ENCODE measurements around the gene TRAF3.

The TRAF3 gene

GRCh38 chr14:102910442-102910841 lies 133.2 kb downstream of the TRAF3 start:
- DNase-seq = no peak

- no peak for DNase-seq
Observed at GRCh38 chr14:102911541-102911951, 134.3 kb downstream of the TRAF3 start.

- no peak for DNase-seq
Observed at GRCh38 chr14:102911991-102912761, 134.9 kb downstream of the TRAF3 start.

GRCh38 chr14:102913341-102914211 lies 136.3 kb downstream of the TRAF3 start:
- DNase-seq = no peak

GRCh38 chr14:102914474-102915291 lies 137.4 kb downstream of the TRAF3 start:
- DNase-seq = no peak

- no peak for DNase-seq
Observed at GRCh38 chr14:102915292-102916110, 138.3 kb downstream of the TRAF3 start.

GRCh38 chr14:102916347-102917055 lies 139.3 kb downstream of the TRAF3 start:
- no peak for DNase-seq

GRCh38 chr14:102917056-102917385 lies 139.8 kb downstream of the TRAF3 start:
- no peak for DNase-seq

- peak; percentile 84 for DNase-seq
Observed at GRCh38 chr14:102917469-102918211, 140.4 kb downstream of the TRAF3 start.

- no peak for DNase-seq
Observed at GRCh38 chr14:102918438-102918837, 141.2 kb downstream of the TRAF3 start.

GRCh38 chr14:102920273-102920997 lies 143.2 kb downstream of the TRAF3 start:
- DNase-seq = no peak

- DNase-seq = no peak
Observed at GRCh38 chr14:102920998-102921304, 143.7 kb downstream of the TRAF3 start.

GRCh38 chr14:102922490-102923200 lies 145.4 kb downstream of the TRAF3 start, which contains the start of gene AMN:
TSS of gene AMN (plus strand) at chr14:102922663. CDS start at chr14:102922689, 26 bp downstream.
- DNase-seq = no peak

- DNase-seq = no peak
Observed at GRCh38 chr14:102923201-102923924, 146.1 kb downstream of the TRAF3 start.

- DNase-seq = no peak
Observed at GRCh38 chr14:102923925-102924486, 146.8 kb downstream of the TRAF3 start.

GRCh38 chr14:102924632-102925588 lies 147.7 kb downstream of the TRAF3 start:
- no peak for DNase-seq

- no peak for DNase-seq
Observed at GRCh38 chr14:102925646-102926045, 148.4 kb downstream of the TRAF3 start.
